Ascending aorta (tissue), 2 donors: ENCODE results near the gene POFUT1. TPM values are rescaled to one million over a fixed set of nuclear protein-coding genes. Genes with fewer than 3 reads are reported as not detected.
"Not testable (repeated sequence)": the region's sequence is repeated elsewhere in the genome, so short reads cannot be mapped to it uniquely, and the experiment has no call there.

Experiments
- DNase-seq, 2 donors: peaks; one replicate each; pipeline ENCODE4 v3.0.0-alpha.2; 2019; ENCODE audit warnings: low spot score in 2 of 2
- H3K27ac ChIP-seq, 2 donors: fragments of 200-600 bp; sonication (generic); one replicate each; pipeline ENCODE4 v1.5.1; 2016 to 2017; ENCODE audit warnings: mild to moderate bottlenecking in 1 of 2
- H3K27me3 ChIP-seq: fragments of 200-600 bp; sonication (generic); one replicate; pipeline ENCODE4 v1.5.1; 2017
- H3K36me3 ChIP-seq, 2 donors: fragments of 200-600 bp; sonication (generic); one replicate each; pipeline ENCODE4 v1.5.1; 2016
- H3K4me1 ChIP-seq, 2 donors: fragments of 200-600 bp; sonication (generic); one replicate each; pipeline ENCODE4 v1.5.1; 2016 to 2017; ENCODE audit warnings: mild to moderate bottlenecking in 1 of 2
- H3K4me3 ChIP-seq, 2 donors: fragments of 200-600 bp; sonication (generic); one replicate each; pipeline ENCODE4 v1.5.1; 2016 to 2017; ENCODE audit warnings: mild to moderate bottlenecking in 1 of 2
- H3K9me3 ChIP-seq, 2 donors: fragments of 200-600 bp; sonication (generic); one replicate each; pipeline ENCODE4 v1.5.1; 2016
- intact Hi-C: fragments of 100-400 bp; cut with DNase I; formaldehyde crosslinking; loops from one replicate; pipeline ENCODE4 v1.15.1; 2023
- total RNA-seq: library from RNA; depleted of rRNA; stranded (reverse); fragments of >200 nt; gene quantifications from one replicate; pipeline ENCODE4 v1.1.0, GENCODE V29; 2016
- TF ChIP-seq, protein P1 (sequence below), 3 experiments: fragments of 200-600 bp in 2 of 3; fragments of 450-650 bp in 1 of 3; sonication (generic) in 2 of 3; IDR thresholded peaks; one replicate each; pipeline ENCODE4 v1.5.1; 2016 to 2019; ENCODE audit warnings: antibody characterized with exemption in 3 of 3, mild to moderate bottlenecking in 1 of 3, moderate library complexity in 1 of 3

The POFUT1 gene
- total RNA-seq, 1 donor from 2014 or later, result 29.8 TPM

DNA sequence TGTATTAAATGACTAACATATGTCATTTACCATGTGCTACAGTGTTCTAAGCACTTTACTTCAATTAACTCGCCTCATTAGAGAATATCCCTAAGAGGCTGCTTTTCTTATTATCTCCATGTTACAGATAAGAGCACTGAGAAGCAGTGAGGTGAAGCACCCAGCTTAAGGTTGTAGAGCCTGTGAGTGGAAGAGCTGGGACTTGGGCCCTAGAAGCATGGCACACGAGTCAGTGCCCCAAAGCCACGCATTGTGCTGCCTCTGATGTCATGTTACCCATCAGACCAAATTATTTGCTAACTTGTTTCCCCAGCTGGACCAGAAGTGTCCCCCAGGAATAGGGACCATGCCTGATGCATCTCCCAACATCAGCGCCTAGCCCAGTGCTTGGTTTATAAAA, 34.1 kb downstream of the POFUT1 start:
- TF ChIP-seq, protein P1, sequence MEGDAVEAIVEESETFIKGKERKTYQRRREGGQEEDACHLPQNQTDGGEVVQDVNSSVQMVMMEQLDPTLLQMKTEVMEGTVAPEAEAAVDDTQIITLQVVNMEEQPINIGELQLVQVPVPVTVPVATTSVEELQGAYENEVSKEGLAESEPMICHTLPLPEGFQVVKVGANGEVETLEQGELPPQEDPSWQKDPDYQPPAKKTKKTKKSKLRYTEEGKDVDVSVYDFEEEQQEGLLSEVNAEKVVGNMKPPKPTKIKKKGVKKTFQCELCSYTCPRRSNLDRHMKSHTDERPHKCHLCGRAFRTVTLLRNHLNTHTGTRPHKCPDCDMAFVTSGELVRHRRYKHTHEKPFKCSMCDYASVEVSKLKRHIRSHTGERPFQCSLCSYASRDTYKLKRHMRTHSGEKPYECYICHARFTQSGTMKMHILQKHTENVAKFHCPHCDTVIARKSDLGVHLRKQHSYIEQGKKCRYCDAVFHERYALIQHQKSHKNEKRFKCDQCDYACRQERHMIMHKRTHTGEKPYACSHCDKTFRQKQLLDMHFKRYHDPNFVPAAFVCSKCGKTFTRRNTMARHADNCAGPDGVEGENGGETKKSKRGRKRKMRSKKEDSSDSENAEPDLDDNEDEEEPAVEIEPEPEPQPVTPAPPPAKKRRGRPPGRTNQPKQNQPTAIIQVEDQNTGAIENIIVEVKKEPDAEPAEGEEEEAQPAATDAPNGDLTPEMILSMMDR (IDR thresholded peaks at IDR 0.05), result no peak
- no peaks in the 10 kb centered on the region for H3K27me3 ChIP-seq
- no peak overlapping the region for H3K4me3 ChIP-seq
- no peak overlapping the region for H3K27ac ChIP-seq
- no peak for DNase-seq
- intact Hi-C loops, result no loop called here
- no peaks in the 10 kb centered on the region for H3K36me3 ChIP-seq
- H3K4me1 ChIP-seq, result no peaks in the 10 kb centered on the region
- no peaks in the 10 kb centered on the region for H3K9me3 ChIP-seq

DNA sequence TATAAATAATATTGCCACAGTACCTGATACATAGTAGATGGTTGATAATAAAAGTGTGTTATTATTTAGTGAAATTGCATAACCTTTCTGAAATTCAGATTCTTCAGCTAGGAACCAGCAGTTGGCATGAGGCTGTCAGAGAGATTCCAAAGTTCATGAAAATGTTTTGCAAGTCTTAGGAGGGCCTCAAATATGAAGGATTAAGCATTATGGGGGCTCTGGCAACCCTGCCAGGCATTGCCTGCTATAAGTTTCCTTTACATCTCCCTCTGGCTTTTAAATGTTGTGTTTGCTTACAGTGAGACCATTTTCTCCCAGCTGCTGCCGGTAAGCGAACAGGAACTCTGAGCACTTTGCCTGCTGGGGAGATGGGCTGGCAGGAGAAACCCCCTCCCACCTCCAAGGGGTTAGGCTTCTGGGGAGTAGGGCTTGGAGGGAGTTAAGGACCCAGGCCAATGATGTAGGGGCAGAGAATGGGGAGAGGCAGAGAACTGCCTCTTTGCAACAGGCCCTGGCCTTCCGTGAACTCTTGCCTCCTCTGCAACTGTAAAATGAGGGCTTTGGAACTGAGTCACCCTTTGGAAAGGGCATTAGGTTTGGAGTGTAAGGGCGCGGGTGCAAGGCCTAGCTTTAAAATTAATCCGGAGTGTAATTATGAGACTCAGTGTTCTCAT, 36.6 kb downstream of the POFUT1 start:
- no peaks in the 10 kb centered on the region for H3K9me3 ChIP-seq
- TF ChIP-seq, protein P1 (IDR thresholded peaks at IDR 0.05), result no peak
- no peaks in the 10 kb centered on the region for H3K36me3 ChIP-seq
- intact Hi-C loops, result no loop called here
- no peak overlapping the region for H3K27ac ChIP-seq
- DNase-seq, result no peak
- no peaks in the 10 kb centered on the region for H3K4me1 ChIP-seq
- H3K4me3 ChIP-seq, result no peak overlapping the region
- no peaks in the 10 kb centered on the region for H3K27me3 ChIP-seq

DNA sequence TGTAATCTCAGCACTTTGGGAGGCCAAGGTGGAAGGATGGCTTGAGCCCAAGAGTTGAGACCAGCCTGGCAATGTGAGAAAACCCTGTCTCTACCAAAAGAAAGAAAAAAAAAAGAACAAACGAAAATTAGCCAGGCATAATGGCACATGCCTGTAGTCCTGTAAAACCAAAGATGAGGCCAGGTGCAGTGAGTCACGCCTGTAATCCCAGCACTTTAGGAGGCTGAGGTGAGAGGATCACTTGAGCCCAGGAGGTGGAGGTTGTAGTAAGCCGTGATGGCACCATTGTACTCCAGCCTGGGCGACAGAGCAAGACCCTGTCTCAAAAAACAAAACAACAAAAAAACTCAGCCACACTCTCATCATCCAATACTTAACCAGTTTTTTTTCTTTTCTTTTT, 37.3 kb downstream of the POFUT1 start:
- no peak for DNase-seq
- intact Hi-C loops, result no loop called here
- TF ChIP-seq, protein P1 (IDR thresholded peaks at IDR 0.05), result no peak

DNA sequence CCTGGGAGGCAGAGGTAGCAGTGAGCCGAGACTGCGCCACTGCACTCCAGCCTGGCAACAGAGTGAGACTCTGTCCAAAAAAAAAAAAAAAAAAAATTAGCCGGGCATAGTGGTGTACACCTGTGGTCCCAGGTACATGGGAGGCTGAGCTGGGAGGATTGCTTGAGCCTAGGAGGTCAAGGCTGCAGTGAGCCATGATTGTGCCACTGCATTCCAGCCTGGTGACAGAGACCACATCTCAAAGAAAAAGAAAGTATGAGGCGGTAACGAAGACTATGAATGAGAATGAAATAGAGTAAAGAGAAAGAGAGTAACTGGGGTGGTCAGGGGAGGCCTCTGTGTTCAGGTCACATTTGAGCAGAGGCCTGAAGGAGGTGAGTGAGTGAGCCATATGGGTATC, 38.5 kb downstream of the POFUT1 start:
- H3K27me3 ChIP-seq, H3K4me3 ChIP-seq, H3K4me1 ChIP-seq, H3K9me3 ChIP-seq, H3K27ac ChIP-seq, H3K36me3 ChIP-seq, intact Hi-C loops, DNase-seq: not testable (repeated sequence)

More for the DNA sequence above, 37.3 kb downstream of the POFUT1 start:
- H3K9me3 ChIP-seq, result no peaks in the 10 kb centered on the region
- no peaks in the 10 kb centered on the region for H3K4me1 ChIP-seq
- H3K4me3 ChIP-seq, result no peak overlapping the region
- H3K36me3 ChIP-seq, result no peaks in the 10 kb centered on the region
- H3K27ac ChIP-seq, result no peak overlapping the region
- H3K27me3 ChIP-seq, result no peaks in the 10 kb centered on the region

DNA sequence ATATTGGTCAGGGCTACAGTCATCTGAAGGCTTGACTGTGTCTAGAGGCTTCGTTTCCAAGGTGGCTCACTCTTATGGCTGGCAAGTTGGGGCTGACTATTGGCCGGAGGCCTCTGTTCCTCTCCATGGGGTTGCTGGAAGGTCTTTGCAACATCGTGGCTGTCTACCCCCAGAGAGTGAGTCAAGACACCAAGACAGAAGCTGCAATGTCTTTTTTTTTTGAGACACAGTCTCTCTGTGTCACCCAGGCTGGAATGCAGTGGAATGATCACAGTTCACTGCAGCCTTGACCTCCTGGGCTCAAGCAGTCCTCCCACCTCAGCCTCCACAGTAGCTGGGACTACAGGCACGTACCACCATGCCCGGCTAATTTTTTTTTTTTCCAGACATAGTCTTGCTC, 40.4 kb downstream of the POFUT1 start:
- TF ChIP-seq, protein P1 (IDR thresholded peaks at IDR 0.05), result no peak
- no peak overlapping the region for H3K27ac ChIP-seq
- H3K9me3 ChIP-seq, result no peaks in the 10 kb centered on the region
- DNase-seq, result no peak
- no peaks in the 10 kb centered on the region for H3K4me1 ChIP-seq
- no peaks in the 10 kb centered on the region for H3K27me3 ChIP-seq
- intact Hi-C loops, result no loop called here
- no peaks in the 10 kb centered on the region for H3K36me3 ChIP-seq
- H3K4me3 ChIP-seq, result no peak overlapping the region

DNA sequence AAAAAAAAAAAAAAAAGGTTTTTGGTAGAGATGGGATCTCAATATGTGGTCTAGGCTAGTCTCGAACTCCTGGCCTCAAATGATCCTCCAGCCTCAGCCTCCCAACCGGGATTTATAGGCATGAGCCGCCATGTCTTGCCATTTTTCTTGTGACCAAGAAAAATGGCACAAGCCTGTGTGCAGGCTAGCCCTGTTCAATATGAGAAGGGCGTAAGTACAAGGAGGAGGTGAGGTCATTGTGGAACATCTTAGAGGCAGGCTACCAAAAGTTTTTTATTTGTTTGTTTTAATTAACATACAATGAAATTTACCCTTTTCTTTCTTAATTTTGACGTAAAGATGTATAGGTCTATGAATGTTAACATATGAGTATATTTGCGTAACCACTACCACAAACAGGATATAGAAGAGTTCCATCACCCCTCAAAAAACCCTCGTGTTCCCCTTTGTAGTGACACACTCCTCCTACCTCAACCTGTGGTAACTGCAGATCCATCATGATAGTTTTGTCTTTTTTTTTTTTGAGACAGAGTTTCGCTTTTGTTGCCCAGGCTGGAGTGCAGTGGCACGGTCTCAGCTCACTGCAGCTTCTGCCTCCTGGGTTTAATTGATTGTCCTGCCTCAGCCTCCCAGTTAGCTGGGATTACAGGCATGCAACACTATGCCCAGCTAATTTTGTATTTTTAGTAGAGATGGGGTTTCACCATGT, 41.5 kb downstream of the POFUT1 start:
- H3K27me3 ChIP-seq, result no peaks in the 10 kb centered on the region
- no peak overlapping the region for H3K27ac ChIP-seq
- H3K4me1 ChIP-seq, result no peaks in the 10 kb centered on the region
- TF ChIP-seq, protein P1 (IDR thresholded peaks at IDR 0.05), result no peak
- DNase-seq, result no peak
- intact Hi-C loops, result no loop called here
- no peaks in the 10 kb centered on the region for H3K36me3 ChIP-seq
- no peaks in the 10 kb centered on the region for H3K9me3 ChIP-seq
- H3K4me3 ChIP-seq, result no peak overlapping the region
